Neutrophil (primary cell): ENCODE results near the gene GPNMB.
A peak's percentile ranks its signal among the peaks of the same experiment; 100 is the strongest.
"Not testable (repeated sequence)": the region's sequence is repeated elsewhere in the genome, so short reads cannot be mapped to it uniquely, and the experiment has no call there.

Experiments
- H3K27ac ChIP-seq: fragments of 200-600 bp; sonication (generic); 2 replicates; pipeline ENCODE4 v1.5.1; 2016; ENCODE audit warnings: mild to moderate bottlenecking, moderate library complexity
- H3K27me3 ChIP-seq: fragments of 200-600 bp; sonication (generic); 2 replicates; pipeline ENCODE4 v1.6.0; 2016; ENCODE audit warnings: mild to moderate bottlenecking
- H3K36me3 ChIP-seq: fragments of 200-600 bp; sonication (generic); 2 replicates; pipeline ENCODE4 v1.5.1; 2017
- H3K4me1 ChIP-seq, 2 experiments: fragments of 200-600 bp in 1 of 2; sonication (generic) in 1 of 2; 1 replicate in 1 of 2; 2 replicates in 1 of 2; pipeline versions ENCODE4 v1.5.1 to v1.6.1; 2013 to 2016; ENCODE audit warnings: low read depth in 1 of 2, low read length in 1 of 2, mild to moderate bottlenecking in 1 of 2, moderate library complexity in 1 of 2; ENCODE audit not compliant: control insufficient read depth in 1 of 2, insufficient read depth in 1 of 2
- H3K4me3 ChIP-seq, 2 experiments: fragments of 200-600 bp in 1 of 2; sonication (generic) in 1 of 2; 1 replicate in 1 of 2; 2 replicates in 1 of 2; pipeline ENCODE4 v1.5.1; 2013 to 2016; ENCODE audit warnings: low read depth in 1 of 2, low read length in 1 of 2, mild to moderate bottlenecking in 1 of 2, moderate library complexity in 1 of 2
- H3K9me3 ChIP-seq: fragments of 200-600 bp; sonication (generic); 2 replicates; pipeline ENCODE4 v1.5.1; 2016
- CTCF ChIP-seq: fragments of 200-600 bp; sonication (generic); IDR thresholded peaks from 2 replicates; pipeline ENCODE4 v1.5.1; 2016; ENCODE audit warnings: antibody characterized with exemption

The GPNMB gene

GRCh38 chr7:23299770-23300300 lies 53.3 kb downstream of the GPNMB start:
- peaks cover 35 to 39% of the 10 kb centered on the region in 2 experiments for H3K4me1 ChIP-seq

DNA sequence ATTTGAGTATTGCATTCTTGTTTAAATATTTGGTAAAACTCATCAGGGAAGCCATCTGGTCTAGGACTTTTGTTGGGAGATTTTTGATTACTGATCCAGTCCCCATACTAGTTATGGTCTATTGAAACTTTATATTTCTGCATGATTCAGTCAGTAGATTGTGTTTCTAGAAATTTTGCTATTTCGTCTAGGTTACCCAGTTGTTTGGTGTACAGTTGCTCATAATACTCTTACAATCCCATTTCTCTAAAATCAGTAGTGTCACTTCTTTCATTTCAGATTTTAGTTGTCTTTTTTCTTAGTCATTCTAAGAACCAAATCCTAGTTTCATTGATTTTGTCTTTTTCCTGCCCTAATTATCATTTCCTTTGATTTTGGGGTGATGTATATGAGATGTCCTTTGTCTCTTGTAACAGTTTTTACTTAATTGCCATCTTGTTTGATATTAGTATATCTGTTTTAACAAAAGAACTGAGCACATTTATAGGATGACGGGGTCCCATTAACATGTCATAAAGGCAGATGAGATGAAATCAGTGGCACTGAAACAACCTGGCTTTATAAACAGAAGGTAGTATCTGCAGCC lies 60.5 kb downstream of the GPNMB start:
- Histone ChIP-seq H3K4me3 (no peak overlapping the region), H3K36me3 (peaks cover 47% of the 10 kb centered on the region), H3K27me3 (no peaks in the 10 kb centered on the region), H3K9me3 (no peaks in the 10 kb centered on the region), H3K4me1 (no peaks in the 10 kb centered on the region), H3K27ac (no peak overlapping the region)
- TF ChIP-seq CTCF: no peak

More at GRCh38 chr7:23299770-23300300, 53.3 kb downstream of the GPNMB start:
- H3K36me3 ChIP-seq: peaks cover 18% of the 10 kb centered on the region
- H3K4me3 ChIP-seq: peak overlapping the region; percentile 72 to 95
- H3K27ac ChIP-seq: peak overlapping the region; percentile 82
- TF ChIP-seq CTCF: no peak
- H3K9me3 ChIP-seq: no peaks in the 10 kb centered on the region
- H3K27me3 ChIP-seq: no peaks in the 10 kb centered on the region

DNA sequence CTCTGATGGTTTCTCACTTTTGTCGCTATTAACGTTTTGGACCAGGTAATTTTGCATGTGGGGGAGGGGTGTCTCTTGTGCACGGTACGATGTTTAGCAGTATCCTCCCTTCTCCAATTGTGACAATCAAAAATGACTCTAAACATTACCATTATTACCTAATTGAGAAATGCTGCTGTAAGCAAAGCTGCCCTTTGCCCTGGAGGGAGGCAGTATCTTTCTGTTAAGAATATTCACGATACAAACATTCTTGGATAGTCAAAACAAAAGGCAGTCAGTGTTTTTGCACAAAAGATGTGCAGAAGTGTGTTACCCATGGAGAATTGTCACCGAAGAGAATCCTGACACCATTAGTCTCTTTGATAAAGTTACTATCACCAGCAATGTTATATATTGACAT lies 62.2 kb downstream of the GPNMB start:
- Histone ChIP-seq H3K4me1 (no peaks in the 10 kb centered on the region), H3K27me3 (no peaks in the 10 kb centered on the region), H3K9me3 (no peaks in the 10 kb centered on the region), H3K27ac (no peak overlapping the region), H3K4me3 (no peak overlapping the region), H3K36me3 (peaks cover 37% of the 10 kb centered on the region)
- TF ChIP-seq CTCF: no peak

- peaks cover 37% of the 10 kb centered on the region for H3K36me3 ChIP-seq
- H3K4me1 ChIP-seq, H3K4me3 ChIP-seq, H3K27ac ChIP-seq, H3K27me3 ChIP-seq, H3K9me3 ChIP-seq: not testable (repeated sequence)
These were observed 65.6 kb downstream of the GPNMB start for GRCh38 chr7:23312141-23312540.

DNA sequence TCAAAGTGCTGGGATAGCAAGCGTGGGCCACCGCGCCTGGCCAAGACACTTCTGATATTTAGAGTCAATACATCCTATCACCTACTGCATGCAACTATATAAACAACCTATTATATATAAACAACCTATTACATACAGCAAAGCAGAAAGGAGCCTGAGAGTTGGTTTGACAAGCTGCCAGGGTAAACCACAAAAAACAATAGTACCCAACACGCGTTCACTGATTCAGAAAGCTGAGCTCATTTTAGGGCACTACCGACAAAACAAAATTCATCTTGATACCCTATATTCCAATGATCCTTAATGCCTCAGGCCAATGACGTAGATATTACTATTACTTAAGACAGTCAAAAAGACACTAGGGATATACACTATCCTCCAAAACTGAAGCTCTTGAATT lies 68.8 kb downstream of the GPNMB start:
- Histone ChIP-seq H3K9me3 (no peaks in the 10 kb centered on the region), H3K36me3 (peaks cover 10% of the 10 kb centered on the region), H3K4me3 (no peak overlapping the region), H3K27me3 (no peaks in the 10 kb centered on the region), H3K27ac (no peak overlapping the region), H3K4me1 (no peaks in the 10 kb centered on the region)
- no peak for TF ChIP-seq CTCF
